GM10266 (cell line): ENCODE data around the gene BMP8B.

Source experiments
- DNase-seq: peaks from one replicate; pipeline ENCODE4 v3.0.0; 2012; ENCODE audit errors: extremely low spot score
- CTCF ChIP-seq: IDR thresholded peaks from 2 replicates; pipeline ENCODE4 v1.5.1; 2012; ENCODE audit warnings: mild to moderate bottlenecking, low read depth; ENCODE audit not compliant: control insufficient read depth, insufficient read depth; ENCODE audit errors: missing control alignments

Gene BMP8B

GRCh38 chr1:39711104-39711965 lies 77.3 kb downstream of the BMP8B start:
- TF ChIP-seq CTCF: no peak
- no peak for DNase-seq

GRCh38 chr1:39707506-39707905 lies 81.2 kb downstream of the BMP8B start:
- DNase-seq: no peak
- no peak for TF ChIP-seq CTCF
